ENCODE measurements around the gene RAB17. TPM values are rescaled to one million over a fixed set of nuclear protein-coding genes. Genes with fewer than 3 reads are reported as not detected.

Gene RAB17
- total RNA-seq, 1 experiment from 2014 or later, result 41.8 TPM

- DNase-seq (ENCODE audit: low read depth, low spot score), result no peak
- Histone ChIP-seq H3K4me3 (replicated peaks in 1 of 2; ENCODE audit: low read depth in 1 of 2, low read length in 2 of 2) (no peak overlapping the region), H3K9ac (ENCODE audit: low read length) (no peak overlapping the region)
These were observed 42.6 kb downstream of the RAB17 start for GRCh38 chr2:237547841-237548416.

More at GRCh38 chr2:237547841-237548416, 42.6 kb downstream of the RAB17 start:
- no TSS peak for BruUV-seq (replicated peaks)
- Histone ChIP-seq H4K20me1 (ENCODE audit: insufficient read depth) (no peaks in the 10 kb centered on the region), H3K4me2 (ENCODE audit: low read length) (no peak overlapping the region), H2AFZ (ENCODE audit: low read depth, low read length, poor library complexity, severe bottlenecking) (no peak overlapping the region), H3K79me2 (ENCODE audit: insufficient read depth, low read length) (no peaks in the 10 kb centered on the region), H3K4me1 (ENCODE audit: control insufficient read depth in 1 of 2, insufficient read depth in 2 of 2, low read length in 2 of 2) (no peaks in the 10 kb centered on the region), H3K9me3 (ENCODE audit: control insufficient read depth in 1 of 2, insufficient read depth in 1 of 2, low read depth in 1 of 2, low read length in 2 of 2) (no peaks in the 10 kb centered on the region), H3K36me3 (ENCODE audit: control insufficient read depth in 1 of 2, insufficient read depth in 2 of 2, low read length in 2 of 2) (peaks cover 17 to 35% of the 10 kb centered on the region in 2 experiments), H3K27ac (ENCODE audit: low read depth, low read length) (no peak overlapping the region), H3K27me3 (ENCODE audit: insufficient read depth, low read length) (no peaks in the 10 kb centered on the region), H3K9me2 (ENCODE audit: insufficient read depth) (no peaks in the 10 kb centered on the region)
- POLR2A ChIA-PET, result no interaction called here
- RAD21 ChIA-PET (ENCODE audit: low non-redundant PET in 1 of 2, low total read pairs in 2 of 2, uncharacterized antibody in 2 of 2, unreplicated experiment in 2 of 2), result no interaction called here
- intact Hi-C loops (cut with micrococcal nuclease), result no loop called here
- no peak for TF ChIP-seq EZH2phosphoT487 (IDR thresholded peaks at IDR 0.05; ENCODE audit: borderline replicate concordance)
- TF ChIP-seq ZNF274 (IDR thresholded peaks at IDR 0.05; ENCODE audit: low read depth, low read length), result no peak
- TF ChIP-seq TCF7L2 (IDR thresholded peaks at IDR 0.05; ENCODE audit: borderline replicate concordance, extremely low read depth, insufficient read depth, insufficient read length), result no peak
- no peak for TF ChIP-seq SIN3A (IDR thresholded peaks at IDR 0.05; ENCODE audit: low read depth)
- no peak for TF ChIP-seq POLR2AphosphoS5 (IDR thresholded peaks at IDR 0.05; ENCODE audit: low read depth, low read length)
- no peak for TF ChIP-seq SP1 (IDR thresholded peaks at IDR 0.05; ENCODE audit: low read depth)
- TF ChIP-seq YY1 (IDR thresholded peaks at IDR 0.05; ENCODE audit: extremely low read depth, insufficient replicate concordance, low read depth, low read length), result no peak
- TF ChIP-seq POLR2A (IDR thresholded peaks at IDR 0.05; ENCODE audit: borderline replicate concordance, extremely low read depth, insufficient read depth, insufficient read length), result no peak
- TF ChIP-seq EGR1 (IDR thresholded peaks at IDR 0.05; ENCODE audit: low read depth), result no peak
- TF ChIP-seq RAD21 (IDR thresholded peaks at IDR 0.05; ENCODE audit: low read depth), result no peak
- no peak for TF ChIP-seq ZBTB33 (IDR thresholded peaks at IDR 0.05; ENCODE audit: extremely low read depth, insufficient replicate concordance, low read length)
- TF ChIP-seq ZFX (IDR thresholded peaks at IDR 0.05), result no peak
- no peak for TF ChIP-seq SRF (IDR thresholded peaks at IDR 0.05; ENCODE audit: low read depth)
- no peak; the same call in 1 of the 2 replicates for TF ChIP-seq REST (IDR thresholded peaks at IDR 0.05; ENCODE audit: low read depth)
- no peak for TF ChIP-seq EZH2 (IDR thresholded peaks at IDR 0.05)
- TF ChIP-seq MAX (IDR thresholded peaks at IDR 0.05), result no peak
- TF ChIP-seq JUND (IDR thresholded peaks at IDR 0.05), result no peak
- no peak for TF ChIP-seq CTCF (IDR thresholded peaks at IDR 0.05 in 2 of 3, conservative IDR thresholded peaks at IDR 0.05 in 1 of 3; ENCODE audit: borderline replicate concordance in 1 of 3, insufficient read depth in 1 of 3, low read depth in 2 of 3, low read length in 2 of 3)
- no peak for TF ChIP-seq CBX3 (IDR thresholded peaks at IDR 0.05; ENCODE audit: low read depth)
- ATAC-seq, result no peak
- CTCF ChIA-PET, result no interaction called here
